H1 (cell line): Measurements from ENCODE around the gene NRIP2. TPM values are rescaled to one million over a fixed set of nuclear protein-coding genes. Genes with fewer than 3 reads are reported as not detected.

Source experiments
- CTCF ChIA-PET: fragments of 300-600 bp; sonication (Branson Sonifier 250); formaldehyde crosslinking; loops from one replicate; lab custom pipeline; 2021; ENCODE audit not compliant: partially characterized antibody; lab: Charles Lee
- POLR2A ChIA-PET: fragments of 300-600 bp; sonication (Branson Sonifier 250); formaldehyde crosslinking; loops from one replicate; lab custom pipeline; 2021; ENCODE audit warnings: inconsistent platforms; ENCODE audit not compliant: partially characterized antibody; lab: Charles Lee
- DNase-seq, 2 experiments: peaks; one replicate each; pipeline versions ENCODE4 v3.0.0 to v3.0.0-alpha.2; 2010 to 2022; ENCODE audit warnings: low spot score in 2 of 2, low read depth in 1 of 2, mixed read lengths in 1 of 2
- FAIRE-seq: peaks from 2 replicates; lab custom pipeline; 2011; peaks lifted over from hg19 to GRCh38; lab: Jason Lieb, UNC
- H2AFZ ChIP-seq: 2 replicates; pipeline ENCODE4 v1.8.1; 2012; ENCODE audit warnings: low read length, inconsistent platforms
- H2AK5ac ChIP-seq: 2 replicates; pipeline ENCODE4 v1.6.1; 2013; ENCODE audit warnings: low read depth, low read length
- H2BK120ac ChIP-seq: replicated peaks from 2 replicates; pipeline ENCODE3; 2013; ENCODE audit warnings: low read depth, low read length, inconsistent platforms
- H2BK12ac ChIP-seq: 2 replicates; pipeline ENCODE4 v1.6.1; 2013; ENCODE audit warnings: low read depth, low read length
- H2BK15ac ChIP-seq: 2 replicates; pipeline ENCODE4 v1.6.1; 2013; ENCODE audit warnings: low read length
- H2BK20ac ChIP-seq: 2 replicates; pipeline ENCODE4 v1.6.1; 2013; ENCODE audit warnings: low read length
- H2BK5ac ChIP-seq: 2 replicates; pipeline ENCODE4 v1.6.1; 2013; ENCODE audit warnings: low read depth, low read length
- H3K14ac ChIP-seq: 2 replicates; pipeline ENCODE4 v1.6.1; 2013; ENCODE audit warnings: inconsistent platforms; ENCODE audit not compliant: insufficient read length
- H3K18ac ChIP-seq: 2 replicates; pipeline ENCODE4 v1.6.1; 2013; ENCODE audit warnings: low read length; ENCODE audit errors: extremely low read depth
- H3K23ac ChIP-seq: 2 replicates; pipeline ENCODE4 v1.6.1; 2013; ENCODE audit warnings: inconsistent platforms; ENCODE audit not compliant: insufficient read length
- H3K23me2 ChIP-seq: 2 replicates; pipeline ENCODE4 v1.6.1; 2013; ENCODE audit warnings: low read depth, low read length
- H3K27ac ChIP-seq: 2 replicates; pipeline ENCODE4 v1.6.1; 2011; ENCODE audit warnings: low read depth, low read length, inconsistent platforms
- H3K27me3 ChIP-seq, 4 experiments: replicated peaks in 1 of 4; 1 replicate in 1 of 4; 2 replicates in 3 of 4; pipeline versions ENCODE4 v1.6.1 to v1.8.1; 2011 to 2013; ENCODE audit warnings: low read length in 3 of 4, mild to moderate bottlenecking in 3 of 4, inconsistent platforms in 2 of 4, mixed read lengths in 2 of 4, moderate library complexity in 1 of 4; ENCODE audit not compliant: control insufficient read depth in 3 of 4, insufficient read depth in 3 of 4; ENCODE audit errors: extremely low read depth in 1 of 4
- H3K36me3 ChIP-seq, 4 experiments: 2 replicates each; pipeline versions ENCODE4 v1.6.1 to v1.8.1; 2011 to 2013; ENCODE audit warnings: mild to moderate bottlenecking in 4 of 4, low read length in 3 of 4, moderate library complexity in 2 of 4, control low read depth in 1 of 4, inconsistent platforms in 1 of 4; ENCODE audit not compliant: insufficient read depth in 4 of 4, control insufficient read depth in 2 of 4
- H3K4ac ChIP-seq: replicated peaks from 2 replicates; pipeline ENCODE3; 2013; ENCODE audit warnings: low read length, low read depth, mixed read lengths, inconsistent platforms; ENCODE audit not compliant: insufficient read length
- H3K4me1 ChIP-seq, 4 experiments: replicated peaks in 1 of 4; 1 replicate in 1 of 4; 2 replicates in 3 of 4; pipeline versions ENCODE4 v1.6.1 to v1.8.1; 2011 to 2013; ENCODE audit warnings: low read length in 3 of 4, inconsistent platforms in 2 of 4, mixed read lengths in 1 of 4; ENCODE audit not compliant: insufficient read depth in 4 of 4, control insufficient read depth in 3 of 4
- H3K4me2 ChIP-seq, 2 experiments: 2 replicates each; pipeline versions ENCODE4 v1.6.1 to v1.8.1; 2011 to 2013; ENCODE audit warnings: low read depth in 2 of 2, low read length in 2 of 2, control low read depth in 1 of 2, inconsistent platforms in 1 of 2, mild to moderate bottlenecking in 1 of 2; ENCODE audit not compliant: insufficient read depth in 1 of 2
- H3K4me3 ChIP-seq, 4 experiments: fragments of 200-600, 300-600 bp in 1 of 4; sonication (generic), shearing (Covaris generic), sonication (Bioruptor Twin) in 1 of 4; 2 replicates each; pipeline versions ENCODE4 v1.5.1 to v1.8.1; 2011 to 2016; ENCODE audit warnings: low read length in 4 of 4, low read depth in 3 of 4, control low read depth in 2 of 4, inconsistent platforms in 2 of 4, mild to moderate bottlenecking in 2 of 4, mixed read lengths in 1 of 4, moderate library complexity in 1 of 4; ENCODE audit not compliant: insufficient read depth in 2 of 4; ENCODE audit errors: extremely low read depth in 1 of 4
- H3K56ac ChIP-seq: replicated peaks from 2 replicates; pipeline ENCODE3; 2013; ENCODE audit warnings: low read depth, mild to moderate bottlenecking, mixed read lengths, low read length, inconsistent platforms; ENCODE audit not compliant: insufficient read length
- H3K79me1 ChIP-seq: 2 replicates; pipeline ENCODE4 v1.6.1; 2013; ENCODE audit warnings: low read depth, low read length, control low read depth
- H3K79me2 ChIP-seq, 2 experiments: 2 replicates each; pipeline versions ENCODE4 v1.6.1 to v1.8.1; 2012 to 2013; ENCODE audit warnings: low read length in 2 of 2, mild to moderate bottlenecking in 2 of 2, inconsistent platforms in 1 of 2; ENCODE audit not compliant: insufficient read depth in 2 of 2, control insufficient read depth in 1 of 2
- H3K9ac ChIP-seq, 4 experiments: replicated peaks in 1 of 4; 1 replicate in 1 of 4; 2 replicates in 3 of 4; pipeline versions ENCODE4 v1.6.1 to v1.8.1; 2011 to 2013; ENCODE audit warnings: low read depth in 3 of 4, low read length in 3 of 4, control low read depth in 2 of 4, mild to moderate bottlenecking in 2 of 4, moderate library complexity in 2 of 4, inconsistent platforms in 1 of 4; ENCODE audit errors: extremely low read depth in 1 of 4
- H3K9me3 ChIP-seq, 2 experiments: 2 replicates each; pipeline versions ENCODE4 v1.6.1 to v1.8.1; 2012 to 2013; ENCODE audit warnings: mild to moderate bottlenecking in 2 of 2, moderate library complexity in 2 of 2, control low read depth in 1 of 2, inconsistent platforms in 1 of 2, low read depth in 1 of 2, low read length in 1 of 2, mixed read lengths in 1 of 2; ENCODE audit not compliant: insufficient read depth in 2 of 2
- H4K20me1 ChIP-seq, 2 experiments: replicated peaks in 1 of 2; 2 replicates each; pipeline versions ENCODE3 to v1.8.1; 2011 to 2013; ENCODE audit warnings: inconsistent platforms in 2 of 2, low read length in 2 of 2, mild to moderate bottlenecking in 1 of 2; ENCODE audit not compliant: insufficient read depth in 2 of 2, control insufficient read depth in 1 of 2
- H4K5ac ChIP-seq: 2 replicates; pipeline ENCODE4 v1.6.1; 2013; ENCODE audit warnings: low read length, low read depth, mixed read lengths, inconsistent platforms; ENCODE audit not compliant: insufficient read length
- H4K8ac ChIP-seq: 2 replicates; pipeline ENCODE4 v1.8.0; 2013; ENCODE audit warnings: mild to moderate bottlenecking, moderate library complexity, low read length, inconsistent platforms; ENCODE audit not compliant: insufficient read depth; ENCODE audit errors: extremely low read depth
- H4K91ac ChIP-seq: replicated peaks from 2 replicates; pipeline ENCODE3; 2013; ENCODE audit warnings: low read length, mixed read lengths, inconsistent platforms; ENCODE audit not compliant: insufficient read length
- ASH2L ChIP-seq: fragments of 200-600, 300-600 bp; sonication (generic); IDR thresholded peaks from one replicate; pipeline ENCODE4 v1.7.1; 2017; ENCODE audit warnings: low read length
- BACH1 ChIP-seq: IDR thresholded peaks from 2 replicates; pipeline ENCODE4 v1.6.1; 2012; ENCODE audit warnings: low read length, improper control_type of control experiment
- CREB1 ChIP-seq: IDR thresholded peaks from 2 replicates; pipeline ENCODE4 v1.6.1; 2012; ENCODE audit warnings: inconsistent platforms
- GABPA ChIP-seq: IDR thresholded peaks from 2 replicates; pipeline ENCODE4 v1.6.1; 2011; ENCODE audit warnings: mild to moderate bottlenecking, low read length, moderate library complexity, borderline replicate concordance; ENCODE audit not compliant: insufficient read depth
- HDAC6 ChIP-seq: IDR thresholded peaks from one replicate; pipeline ENCODE4 v1.7.1; 2012; ENCODE audit warnings: low read depth, mild to moderate bottlenecking, inconsistent platforms, low read length, moderate library complexity
- KDM5A ChIP-seq: fragments of 200-600 bp; IDR thresholded peaks from 2 replicates; pipeline ENCODE4 v1.7.1; 2012; ENCODE audit warnings: mild to moderate bottlenecking, low read length, inconsistent platforms, mixed read lengths
- MAX ChIP-seq: IDR thresholded peaks from 2 replicates; pipeline ENCODE4 v1.6.1; 2012; ENCODE audit warnings: inconsistent platforms
- RBBP5 ChIP-seq: IDR thresholded peaks from 2 replicates; pipeline ENCODE4 v1.7.1; 2012; ENCODE audit warnings: low read depth, mild to moderate bottlenecking, inconsistent platforms, low read length, moderate library complexity, borderline replicate concordance
- RNF2 ChIP-seq: fragments of 200-900, 300-1000 bp; sonication (generic); IDR thresholded peaks from 2 replicates; pipeline ENCODE4 v1.7.1; 2016; ENCODE audit warnings: borderline replicate concordance, low read depth, mild to moderate bottlenecking, antibody characterized with exemption, low read length; ENCODE audit not compliant: poor library complexity, severe bottlenecking; ENCODE audit errors: missing control alignments
- SIN3A ChIP-seq, 2 experiments: IDR thresholded peaks in 1 of 2; conservative IDR thresholded peaks in 1 of 2; 2 replicates each; pipeline ENCODE4 v1.6.1; 2011 to 2012; ENCODE audit warnings: low read length in 2 of 2, improper control_type of control experiment in 1 of 2, low read depth in 1 of 2, mild to moderate bottlenecking in 1 of 2
- TBP ChIP-seq: IDR thresholded peaks from 2 replicates; pipeline ENCODE4 v1.6.1; 2011; ENCODE audit warnings: low read depth, low read length, improper control_type of control experiment
- WGBS, 2 experiments: shearing (Covaris generic) in 1 of 2; methylation state at CpG; one replicate each; pipeline versions ENCODE4 v1.1.6 to v1.1.7; 2013 to 2015; ENCODE audit warnings: low lambda C conversion rate in 2 of 2, mixed read lengths in 2 of 2, inconsistent platforms in 1 of 2, low coverage in 1 of 2, missing lambda C conversion rate in 1 of 2; ENCODE audit not compliant: insufficient replicate concordance in 2 of 2, insufficient coverage in 1 of 2, insufficient read length in 1 of 2; ENCODE audit errors: extremely low coverage in 1 of 2, missing lambda C conversion rate in 1 of 2; 5-methylcytosine and 5-hydroxymethylcytosine counted together
- polyA plus RNA-seq, 7 experiments: library from polyadenylated mRNA; depleted of rRNA in 3 of 7; stranded (reverse) in 5 of 7; unstranded in 2 of 7; fragments of >200 nt in 5 of 7; fragments of 200-250 nt in 2 of 7; gene quantifications; 1 replicate in 5 of 7; 2 replicates in 1 of 7; 4 replicates in 1 of 7; pipeline versions ENCODE4 v1.2.1 to v1.2.3, GENCODE V29; 2011 to 2013; ENCODE audit warnings: missing spikeins in 2 of 7, mixed read lengths in 2 of 7
- total RNA-seq: library from RNA; stranded (reverse); fragmentation: NEBNext Ultra II Directional; extraction: Animal tissue kit (Norgen Biotek cat#: 25700); gene quantifications from 2 replicates; pipeline ENCODE4 v1.2.1, GENCODE V29; 2021

The NRIP2 gene
- total and polyA plus RNA-seq, 2 of the 8 experiments (the other 6 are each of a cell fraction or from before 2014, with no cell fraction given), result 0.06 TPM; not detected in 1

- Histone ChIP-seq H4K91ac (no peak overlapping the region), H3K36me3 (peaks cover 6 to 42% (median 24%) of the 10 kb centered on the region in 4 experiments; a peak in 6 of 8 replicates), H3K18ac (no peak overlapping the region), H4K5ac (no peak overlapping the region), H4K20me1 (peaks cover 3 to 6% of the 10 kb centered on the region in 2 experiments), H2BK5ac (no peak overlapping the region), H2BK15ac (no peak overlapping the region), H3K23me2 (no peaks in the 10 kb centered on the region), H3K79me1 (no peaks in the 10 kb centered on the region), H2BK120ac (no peak overlapping the region), H2AK5ac (no peak overlapping the region), H3K4me1 (peaks cover 0 to 6% (median under 1%) of the 10 kb centered on the region in 4 experiments; a peak in 3 of 7 replicates), H3K9ac (no peak overlapping the region), H3K27me3 (no peaks in the 10 kb centered on the region), H2AFZ (no peak overlapping the region), H3K27ac (no peak overlapping the region), H3K4ac (no peak overlapping the region), H3K79me2 (no peaks in the 10 kb centered on the region), H4K8ac (no peak overlapping the region), H3K4me3 (no peak overlapping the region), H2BK12ac (no peak overlapping the region), H3K9me3 (no peaks in the 10 kb centered on the region), H3K4me2 (no peak overlapping the region), H3K14ac (no peak overlapping the region), H3K23ac (no peak overlapping the region), H3K56ac (no peak overlapping the region), H2BK20ac (no peak overlapping the region)
- ChIA-PET CTCF (interaction anchor here (0.7 to 6.5 kb wide), 10 partner anchors 9 to 183 kb away, joined by 3 to 84 read pairs (median 4); partner anchors contain the start of gene NRIP2), POLR2A (interaction anchor here (0.8 to 3.8 kb wide), 13 partner anchors 11 to 196 kb away, joined by 3 to 31 read pairs (median 5); partner anchors contain the start of genes FOXM1, NRIP2 and RHNO1)
- FAIRE-seq (no peak), DNase-seq (no peak)
- WGBS, 2 experiments, result 88% methylated on average over 2 of the region's 2 CpGs; no CpG with 5 or more reads in 1 of the 2 experiments
- no peak for TF ChIP-seq SIN3A (conservative IDR thresholded peaks at IDR 0.05 in 1 of 2, IDR thresholded peaks at IDR 0.05 in 1 of 2; ENCODE audit: low read depth in 1 of 2, low read length in 2 of 2)
- TF ChIP-seq ASH2L, result no peak
- TF ChIP-seq CREB1, result no peak
- no peak for TF ChIP-seq TBP
- TF ChIP-seq GABPA, result no peak
- TF ChIP-seq HDAC6, result no peak
- no peak for TF ChIP-seq MAX
- no peak for TF ChIP-seq BACH1
- no peak for TF ChIP-seq KDM5A
- TF ChIP-seq RBBP5, result no peak
- TF ChIP-seq RNF2, result no peak
Measured at GRCh38 chr12:2858334-2858733, 23.5 kb upstream of the NRIP2 start.
